Measurements from ENCODE around the gene ARMC12.
A peak's percentile ranks its signal among the peaks of the same experiment; 100 is the strongest.
"Not testable (repeated sequence)": the region's sequence is repeated elsewhere in the genome, so short reads cannot be mapped to it uniquely, and the experiment has no call there.

The ARMC12 gene

GRCh38 chr6:35736982-35737412 is at the start of gene ARMC12:
TSS of gene ARMC12 (plus strand) at chr6:35737032. CDS start at chr6:35737109, 77 bp downstream.
- no peak for DNase-seq (ENCODE audit: low read depth)

GRCh38 chr6:35687658-35688604 is 48.9 kb upstream of the ARMC12 start:
- DNase-seq (ENCODE audit: low read depth), result peak; percentile 37

- peak; percentile 77 for DNase-seq (ENCODE audit: low read depth)
Observed at GRCh38 chr6:35688605-35689322, 48.1 kb upstream of the ARMC12 start, which contains the start of gene FKBP5. TSS of gene FKBP5 (minus strand) at chr6:35688915. CDS start at chr6:35642824, 46,091 bp downstream.

- DNase-seq (ENCODE audit: low read depth), result not testable (repeated sequence)
Observed at GRCh38 chr6:35690006-35690405, 46.8 kb upstream of the ARMC12 start.

GRCh38 chr6:35690484-35690883 is 46.3 kb upstream of the ARMC12 start:
- no peak for DNase-seq (ENCODE audit: low read depth)

DNA sequence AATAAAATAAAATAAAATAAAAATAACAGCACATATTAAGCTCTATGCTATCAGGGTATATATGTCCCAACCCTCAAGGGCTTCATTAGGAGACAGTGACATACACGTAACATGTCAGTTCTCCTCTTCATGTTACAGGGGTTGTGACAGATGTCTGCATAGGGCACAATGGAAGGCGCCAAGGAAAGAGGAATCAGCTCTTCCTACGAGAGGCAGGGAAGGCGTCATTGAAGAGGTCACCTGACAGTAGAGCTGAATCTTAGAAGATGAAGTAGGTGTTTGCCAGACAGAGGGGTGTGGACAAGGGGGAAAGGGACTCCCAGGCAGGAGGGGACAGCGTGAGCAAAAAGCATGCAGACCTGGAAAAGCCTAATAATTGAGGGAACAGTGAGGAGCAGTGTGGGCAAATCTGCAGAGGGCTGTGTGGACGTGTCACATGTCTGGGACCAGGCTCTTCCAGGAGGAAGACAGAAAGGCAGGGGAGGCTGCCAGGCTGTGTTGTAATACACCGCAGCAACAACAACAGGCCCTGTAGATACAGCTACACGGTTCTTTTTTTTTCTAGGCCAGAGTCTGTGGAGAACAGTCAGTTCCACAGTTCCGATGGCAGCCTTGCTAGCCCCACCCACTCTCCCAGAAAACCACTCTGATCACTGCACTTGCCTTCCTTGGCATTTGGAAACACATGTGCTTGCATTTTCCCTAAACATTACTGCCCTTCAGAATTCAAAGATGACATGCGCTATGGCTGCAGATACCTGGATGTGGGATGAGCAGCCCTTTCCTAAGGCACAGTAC is 45.6 kb upstream of the ARMC12 start:
- DNase-seq (ENCODE audit: low read depth), result no peak

GRCh38 chr6:35694462-35694861 is 42.4 kb upstream of the ARMC12 start:
- no peak for DNase-seq (ENCODE audit: low read depth)

DNA sequence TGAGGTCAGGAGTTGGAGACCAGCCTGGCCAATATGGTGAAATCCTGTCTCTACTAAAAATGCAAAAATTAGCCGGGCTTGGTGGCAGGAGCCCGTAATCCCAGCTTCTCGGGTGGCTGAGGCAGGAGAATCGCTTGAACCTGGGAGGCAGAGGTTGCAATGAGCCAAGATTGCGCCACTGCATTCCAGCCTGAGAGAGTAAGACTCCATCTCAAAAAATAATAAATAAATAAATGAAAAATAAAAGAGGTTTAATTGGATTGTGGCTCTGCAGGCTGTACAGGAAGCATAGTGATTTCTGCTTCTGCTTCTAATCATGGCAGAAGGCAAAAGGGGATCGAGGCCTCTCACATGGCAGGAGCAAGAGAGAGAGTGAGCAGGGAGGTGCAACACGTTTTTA is 38.4 kb upstream of the ARMC12 start:
- not testable (repeated sequence) for DNase-seq (ENCODE audit: low read depth)

DNA sequence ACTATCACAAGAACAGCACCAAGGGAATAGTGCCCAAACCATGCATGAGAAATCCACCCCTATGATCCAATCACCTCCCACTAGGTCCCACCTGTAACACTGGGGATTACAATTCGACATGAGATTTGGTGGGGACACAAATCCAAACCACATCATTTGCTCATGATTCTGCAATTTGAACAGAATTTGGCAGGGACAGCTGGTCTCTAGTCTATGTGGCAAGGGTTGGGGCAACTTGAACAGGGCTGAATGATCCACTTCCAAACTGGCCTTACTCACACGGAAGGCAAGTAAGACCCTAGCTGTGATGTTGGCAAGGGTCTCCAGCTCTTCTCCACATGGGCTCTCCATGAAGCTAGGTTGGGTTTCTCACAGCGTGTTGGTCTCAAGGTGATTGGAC is 38.0 kb upstream of the ARMC12 start:
- no peak for DNase-seq (ENCODE audit: low read depth)

DNA sequence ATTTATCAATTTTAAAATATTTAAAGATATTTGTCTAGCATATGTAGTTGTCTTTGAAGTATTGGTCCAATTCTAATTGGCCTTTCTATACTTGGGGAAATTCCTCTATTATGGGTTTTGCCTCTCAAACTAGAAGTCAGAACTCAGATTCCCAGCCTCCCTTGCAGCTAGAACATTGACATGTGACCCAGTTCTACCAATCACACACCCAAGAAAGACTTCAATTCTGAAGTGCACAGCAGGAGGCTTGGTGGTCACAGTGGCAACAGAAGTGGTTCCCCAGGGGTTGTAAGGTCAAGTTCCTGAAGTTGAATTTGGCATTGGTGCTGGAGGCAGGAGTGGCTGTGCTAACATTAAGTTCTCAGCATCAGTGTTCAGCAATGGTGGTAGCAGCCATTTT is 33.3 kb upstream of the ARMC12 start:
- no peak for DNase-seq (ENCODE audit: low read depth)

DNA sequence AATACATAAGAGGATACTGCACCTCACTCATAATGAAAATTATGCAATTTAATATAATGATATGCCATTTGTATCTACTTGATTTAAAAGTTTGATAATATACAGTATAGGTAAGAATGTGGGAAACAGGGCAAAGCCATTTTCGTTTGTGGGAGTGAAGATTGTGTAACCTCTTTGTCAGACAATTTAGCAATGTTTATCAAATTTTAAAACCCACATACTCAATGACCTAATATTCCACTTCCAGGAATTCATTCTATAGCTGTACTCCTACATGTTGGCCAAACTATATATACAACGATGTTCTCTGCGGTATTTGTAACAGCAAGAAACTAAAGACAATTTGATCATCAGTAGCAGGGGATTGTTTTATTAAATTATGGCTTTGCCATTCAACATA is 30.4 kb upstream of the ARMC12 start:
- DNase-seq (ENCODE audit: low read depth), result no peak

DNA sequence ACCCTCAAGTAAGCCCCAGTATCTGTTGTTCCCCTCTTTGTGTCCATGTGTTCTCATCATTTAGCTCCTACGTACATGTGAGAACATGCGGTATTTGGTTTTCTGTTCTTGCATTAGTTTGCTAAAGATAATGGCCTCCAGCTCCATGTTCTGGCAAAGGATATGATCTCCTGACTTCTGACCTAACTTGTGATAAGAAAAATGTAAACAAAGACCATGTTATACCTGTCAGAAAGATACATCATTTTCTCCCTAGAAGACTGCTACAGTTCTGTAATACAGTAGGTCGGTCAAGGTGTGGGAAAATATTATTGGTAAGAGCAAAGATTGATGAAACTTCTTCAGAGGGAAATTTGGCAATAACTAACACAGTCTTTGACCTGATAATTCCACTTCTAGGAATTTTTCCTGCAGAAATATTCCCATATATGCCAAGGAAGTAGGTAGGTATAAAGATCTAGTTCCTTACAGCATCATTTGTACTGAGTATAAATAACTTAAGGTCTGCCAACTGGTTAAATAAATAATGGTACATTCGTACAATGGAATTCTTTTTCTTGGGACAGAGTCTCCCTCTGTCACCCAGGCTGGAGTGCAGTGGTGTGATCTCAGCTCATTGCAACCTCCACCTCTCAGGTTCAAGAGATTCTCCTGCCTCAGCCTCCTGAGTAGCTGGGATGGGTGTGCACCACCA is 29.0 kb upstream of the ARMC12 start:
- DNase-seq (ENCODE audit: low read depth), result no peak

DNA sequence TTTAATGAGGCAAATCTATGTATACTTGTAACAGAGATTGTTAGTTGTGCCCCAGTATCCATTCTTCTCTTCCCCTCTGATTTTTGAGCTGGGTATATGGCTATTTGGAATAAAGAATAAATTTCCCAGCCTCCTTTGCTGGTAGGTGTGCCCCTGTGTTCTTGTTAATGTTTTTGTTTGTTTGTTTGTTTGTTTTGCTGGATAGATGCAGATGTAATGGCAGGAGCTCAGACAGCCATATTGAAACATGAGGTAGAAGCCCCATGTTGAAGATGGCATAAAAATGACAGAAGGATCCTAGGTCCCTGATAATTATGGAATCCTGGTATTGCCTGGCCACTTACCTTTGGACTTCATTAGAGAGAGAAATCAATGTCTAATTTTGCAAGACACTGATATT is 28.2 kb upstream of the ARMC12 start:
- DNase-seq (ENCODE audit: low read depth), result no peak

DNA sequence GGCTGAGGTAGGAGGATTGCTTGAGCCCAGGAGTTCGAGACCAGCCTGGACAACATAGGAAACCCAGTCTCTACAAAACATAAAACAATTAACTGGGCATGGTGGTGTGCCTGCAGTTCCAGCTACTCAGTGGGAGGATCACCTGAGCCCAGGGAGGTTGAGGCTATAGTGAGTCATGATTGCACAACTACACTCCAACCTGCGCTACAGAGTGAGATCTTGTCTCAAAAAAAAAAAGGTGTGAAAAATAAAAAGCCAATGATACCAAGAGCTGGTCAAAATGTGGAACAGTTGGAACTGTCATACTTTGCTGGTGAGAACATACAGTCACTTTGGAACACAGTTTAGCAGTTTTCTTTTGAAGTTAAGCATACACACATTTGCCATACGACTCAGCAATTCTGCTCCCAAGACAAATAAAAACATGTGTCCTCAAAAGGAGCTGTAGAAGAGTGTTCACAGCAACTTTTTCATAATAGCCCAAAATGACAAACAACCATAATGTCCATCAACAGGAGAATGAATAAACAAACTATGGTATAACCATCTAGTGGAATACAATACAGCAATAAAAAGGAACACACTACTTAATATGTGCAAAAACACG is 26.5 kb upstream of the ARMC12 start:
- no peak for DNase-seq (ENCODE audit: low read depth)

- DNase-seq (ENCODE audit: low read depth), result no peak
Observed at GRCh38 chr6:35711731-35712130, 25.1 kb upstream of the ARMC12 start.

DNA sequence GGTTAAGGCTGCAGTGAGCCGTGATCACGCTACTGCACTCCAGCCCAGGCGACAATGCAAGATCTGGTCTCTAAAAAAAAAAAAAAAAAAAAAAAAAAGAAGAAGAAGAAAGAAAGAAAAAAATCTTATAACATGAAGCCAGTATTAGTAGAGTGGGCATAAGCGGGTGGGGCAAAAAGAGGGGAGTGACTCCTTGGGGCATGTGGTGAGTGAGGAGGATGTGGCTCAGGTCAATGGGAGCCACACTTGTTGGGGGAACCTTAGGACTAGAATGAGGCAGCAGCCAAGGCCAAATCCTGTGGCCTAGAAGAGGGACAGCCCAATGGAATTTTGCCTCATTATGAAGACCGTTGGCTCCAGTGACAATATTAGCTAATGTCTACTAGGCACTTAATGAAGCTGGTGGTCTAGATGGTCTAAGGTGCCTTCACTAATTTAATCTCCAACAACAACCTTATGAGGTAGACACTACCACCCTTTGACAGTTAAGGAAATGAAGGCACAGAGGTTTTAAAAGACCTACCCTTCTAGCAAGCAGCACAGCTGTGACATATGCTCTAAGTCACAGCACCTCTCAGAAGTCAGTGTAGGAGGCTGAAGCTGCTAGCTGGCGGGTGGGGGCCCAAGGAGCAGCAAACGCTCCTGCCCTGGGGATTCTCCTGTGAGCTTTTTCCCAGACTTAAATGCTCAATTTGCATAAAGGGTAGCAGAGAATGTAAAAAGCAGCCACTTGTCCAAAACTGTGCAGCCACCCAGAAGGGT is 23.6 kb upstream of the ARMC12 start:
- DNase-seq (ENCODE audit: low read depth), result no peak

GRCh38 chr6:35716798-35717197 is 20.0 kb upstream of the ARMC12 start:
- DNase-seq (ENCODE audit: low read depth), result no peak

DNA sequence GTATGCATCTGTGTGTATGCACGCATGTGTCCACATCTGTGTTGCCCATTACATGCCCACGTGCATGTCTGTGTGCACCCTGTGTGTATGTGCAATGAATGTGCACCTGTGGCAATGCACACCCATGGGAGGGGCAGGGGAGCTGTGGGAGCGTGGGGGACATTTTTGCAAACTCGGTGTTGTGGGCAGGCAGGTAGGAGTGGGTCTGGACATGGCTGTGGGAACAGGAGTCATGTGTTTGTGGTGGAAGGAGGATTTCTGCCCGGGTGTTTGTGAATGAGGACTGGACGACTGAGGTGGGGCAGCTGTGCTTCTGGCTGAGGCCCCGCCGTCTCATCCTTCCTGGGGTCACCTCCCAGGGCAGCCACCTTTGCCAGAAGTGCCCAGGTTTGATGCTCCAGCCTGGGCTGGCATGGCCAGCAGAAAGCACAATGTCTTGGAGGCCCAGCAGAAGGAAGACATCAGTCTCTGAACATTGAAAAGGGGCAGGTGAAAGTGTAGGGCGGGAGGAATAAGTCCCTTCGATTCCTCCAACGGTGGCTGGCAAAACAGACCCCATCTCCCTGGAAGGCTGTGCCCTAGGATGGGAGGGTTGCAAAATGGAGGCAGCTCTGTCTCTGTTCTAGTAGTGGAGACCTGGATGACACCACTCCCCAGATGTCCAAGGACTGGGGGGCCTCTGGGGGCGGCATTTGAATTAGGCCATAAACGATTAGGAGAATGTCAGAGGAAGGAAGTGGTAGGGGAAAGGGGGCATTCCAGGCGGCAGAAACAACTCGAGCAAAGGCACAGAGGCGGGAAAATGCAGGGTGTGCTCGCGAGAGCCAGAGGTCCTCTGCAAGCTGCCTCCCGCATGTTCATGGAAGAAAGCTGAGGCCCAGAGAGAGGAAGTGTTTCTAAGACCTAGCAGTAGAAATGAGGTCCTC is 19.1 kb upstream of the ARMC12 start:
- no peak for DNase-seq (ENCODE audit: low read depth)

DNA sequence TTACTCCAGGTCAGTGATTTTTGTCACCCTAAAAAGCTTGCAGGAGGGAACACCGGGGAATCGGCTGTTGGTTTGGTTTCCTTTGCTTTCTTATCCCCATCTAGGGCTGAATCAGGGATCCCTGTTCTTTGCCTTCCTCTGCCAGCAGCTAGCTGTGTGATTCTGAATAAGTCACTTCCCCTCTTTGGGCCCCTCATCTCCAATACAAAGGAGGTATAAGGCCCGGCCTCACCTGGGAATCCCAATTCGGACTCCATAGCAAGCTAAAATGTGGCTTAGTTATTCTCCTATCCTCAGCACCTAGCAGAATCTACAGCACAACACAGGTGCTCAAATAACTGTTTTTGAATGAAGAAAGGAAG is 18.5 kb upstream of the ARMC12 start:
- DNase-seq (ENCODE audit: low read depth), result no peak
